GM12801 (cell line): ENCODE measurements around the gene SLF1.

ENCODE experiments used
- CTCF ChIP-seq: IDR thresholded peaks from one replicate; pipeline ENCODE4 v1.5.1; 2011; ENCODE audit warnings: control low read depth; ENCODE audit not compliant: insufficient read length; ENCODE audit errors: extremely low read depth

Gene SLF1

GRCh38 chr5:94746731-94747124 is 128.3 kb downstream of the SLF1 start:
- TF ChIP-seq CTCF, result no peak
